Activated effector memory CD4-positive, alpha-beta T cell treated with Interleukin-2 at 50 U/mL for 16 hours (primary cell): ENCODE measurements around the gene DMAP1.

Experiments
- DNase-seq: peaks from one replicate; pipeline ENCODE4 v3.0.0-alpha.2; 2020

Gene DMAP1

DNA sequence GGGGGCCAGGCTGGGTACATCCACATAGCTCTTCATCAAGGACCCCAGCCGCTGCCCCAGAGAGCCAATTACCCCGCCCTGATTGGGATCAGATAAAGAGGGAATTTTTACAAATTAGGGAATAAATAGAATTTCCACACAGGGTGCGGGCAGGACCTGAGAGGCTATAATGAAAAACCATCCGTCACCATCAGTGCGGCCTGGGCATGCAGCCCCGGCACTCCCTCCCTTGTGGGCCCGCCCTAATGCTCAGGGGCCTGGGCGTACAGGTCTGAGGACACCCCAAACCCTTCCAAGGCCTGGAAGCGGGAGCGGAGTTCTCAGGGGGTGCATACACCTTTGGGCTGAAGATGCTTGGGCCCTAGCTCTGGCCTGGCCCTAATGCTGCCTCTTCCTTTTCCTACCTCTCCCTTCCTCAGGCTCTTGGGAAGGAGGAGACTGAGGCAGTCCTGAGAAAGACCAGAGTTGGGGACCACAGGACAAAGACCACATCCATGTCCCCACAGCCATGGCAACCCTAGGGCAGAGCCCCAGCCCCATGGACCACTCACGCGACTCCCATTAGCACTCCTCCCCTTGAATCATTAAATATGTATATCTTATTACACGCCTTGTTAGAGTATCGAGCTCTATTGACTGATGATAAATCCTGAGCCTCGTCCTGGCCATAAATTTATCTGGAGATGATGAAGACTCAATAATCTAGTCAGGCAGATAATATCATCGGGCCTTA lies 16.3 kb downstream of the DMAP1 start:
- DNase-seq: no peak

DNA sequence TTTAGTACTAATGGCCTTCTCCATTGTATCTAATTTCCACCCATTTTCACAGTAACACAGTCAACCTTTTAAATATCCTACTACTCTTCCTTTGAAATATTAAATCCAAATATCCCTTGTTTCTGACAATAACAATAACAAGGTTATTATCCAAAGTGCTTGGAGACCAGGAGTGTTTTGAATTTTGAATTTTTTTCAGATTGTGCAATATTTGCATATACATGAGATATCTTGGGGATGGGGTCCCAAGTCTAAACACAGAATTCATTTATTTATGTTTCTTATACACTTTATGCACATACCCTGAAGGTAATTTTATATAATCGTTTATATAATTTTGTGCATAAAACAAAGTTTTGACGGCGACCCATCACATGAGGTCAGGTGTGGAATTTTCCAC lies 17.5 kb downstream of the DMAP1 start:
- no peak for DNase-seq

DNA sequence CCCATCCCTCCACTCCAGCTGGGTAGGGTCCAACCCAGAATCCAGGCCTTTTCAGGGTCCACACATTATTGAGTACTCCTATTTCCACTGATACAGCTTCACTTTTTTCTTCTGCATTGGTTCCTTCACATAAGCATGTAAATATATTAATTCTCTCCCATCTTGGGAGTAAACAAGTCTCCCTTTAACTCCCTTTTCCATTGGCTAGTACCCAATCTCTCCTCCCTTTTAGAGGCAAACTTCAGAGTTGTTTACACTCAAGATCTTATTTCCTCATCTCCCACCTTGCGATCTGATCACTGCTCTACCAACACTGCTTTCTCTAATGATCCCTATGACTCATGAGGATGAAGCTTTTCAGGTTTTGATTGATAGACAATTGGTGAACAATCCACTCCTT lies 20.3 kb downstream of the DMAP1 start:
- DNase-seq: no peak

DNA sequence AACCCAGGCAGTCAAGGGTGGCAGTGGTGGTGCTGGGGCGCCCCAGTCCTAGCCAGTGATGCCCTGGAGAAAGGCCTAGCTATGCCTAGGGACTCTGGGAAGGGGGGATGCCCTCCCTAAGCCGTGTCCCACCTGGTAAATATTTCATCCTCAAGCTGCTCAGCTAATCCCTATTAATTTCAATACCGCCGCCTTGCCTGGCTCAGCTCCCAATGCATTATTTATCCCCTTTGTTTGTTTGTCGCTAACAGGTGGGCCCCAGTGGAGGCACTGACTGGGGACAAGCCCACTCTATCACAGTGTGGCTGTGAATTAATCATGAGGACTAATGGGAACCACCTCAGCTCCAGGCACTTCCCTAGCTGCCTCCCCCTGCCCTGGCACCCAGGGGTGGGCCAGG lies 22.5 kb downstream of the DMAP1 start:
- DNase-seq: no peak

DNA sequence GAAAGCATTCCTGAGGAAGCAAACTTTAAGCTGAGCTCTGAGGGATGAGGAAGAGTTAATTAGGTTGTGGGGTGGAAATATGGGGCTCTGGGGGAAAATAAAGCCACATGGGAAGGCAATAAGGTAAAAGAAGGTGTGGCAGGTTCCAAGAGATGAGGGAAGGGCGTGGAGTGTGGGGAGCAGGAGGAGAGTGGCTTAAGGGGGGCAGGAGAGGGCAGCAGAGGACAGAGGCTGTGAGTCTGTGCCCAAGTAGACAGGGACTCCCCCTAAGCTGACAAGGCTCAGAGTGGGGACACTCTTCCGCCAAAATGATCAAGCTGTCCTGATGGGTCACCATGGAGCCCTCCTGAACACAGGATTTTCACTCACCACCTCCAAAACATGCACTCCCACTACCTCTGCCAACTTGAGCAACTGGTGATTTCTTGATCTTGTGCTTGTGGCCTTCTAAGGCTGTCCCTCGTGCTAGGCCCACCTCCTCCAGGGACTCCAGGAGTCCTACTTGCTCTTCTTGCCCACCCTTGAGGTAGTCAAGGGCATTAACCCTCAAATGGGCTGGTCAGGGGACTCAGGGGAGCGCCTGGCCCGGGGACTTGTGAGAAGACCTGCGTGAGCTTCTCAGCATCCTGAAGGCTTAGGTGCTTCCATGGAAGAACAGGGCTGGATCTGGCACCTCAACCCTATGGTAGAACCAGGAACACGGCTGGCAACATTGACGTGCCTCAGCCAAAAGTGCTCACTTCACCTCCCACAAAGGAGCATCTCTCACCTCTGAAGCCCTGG lies 23.4 kb downstream of the DMAP1 start:
- no peak for DNase-seq

DNA sequence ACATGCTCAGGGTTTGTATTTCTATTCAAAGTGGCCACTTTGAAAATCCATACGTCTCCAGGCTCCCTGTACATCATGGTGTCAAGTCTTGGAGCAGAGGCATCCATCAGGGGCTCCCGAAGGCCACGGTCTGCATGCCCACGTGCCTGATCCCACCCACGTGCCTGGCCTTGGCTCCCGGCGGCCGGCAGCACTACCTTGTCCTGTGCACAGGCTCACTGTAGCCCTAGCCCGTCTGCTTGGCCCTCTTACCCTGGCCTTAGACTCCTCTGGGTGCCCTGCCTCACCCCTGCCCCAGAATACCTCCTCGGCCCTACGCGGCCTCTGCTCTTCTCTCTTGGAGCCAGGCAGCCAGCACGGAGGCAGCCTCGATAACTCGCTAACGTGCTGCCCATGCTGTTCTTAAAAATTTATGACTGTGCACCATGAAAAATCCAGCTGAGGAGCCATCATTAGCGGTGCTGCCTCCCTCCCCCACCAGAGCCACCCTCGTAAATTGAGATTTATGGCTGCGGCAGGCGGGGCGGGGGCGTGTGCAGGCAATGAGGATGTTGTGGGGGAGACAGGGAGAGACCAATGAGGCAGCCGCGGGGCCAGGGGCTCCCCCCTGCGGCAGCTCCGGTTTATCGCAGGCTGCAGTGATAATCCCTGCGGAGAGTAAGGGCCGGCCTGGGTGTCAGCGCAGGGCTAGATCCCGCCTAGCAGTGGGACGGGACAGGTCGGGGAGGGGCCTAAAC lies 24.6 kb downstream of the DMAP1 start:
- DNase-seq: no peak

DNA sequence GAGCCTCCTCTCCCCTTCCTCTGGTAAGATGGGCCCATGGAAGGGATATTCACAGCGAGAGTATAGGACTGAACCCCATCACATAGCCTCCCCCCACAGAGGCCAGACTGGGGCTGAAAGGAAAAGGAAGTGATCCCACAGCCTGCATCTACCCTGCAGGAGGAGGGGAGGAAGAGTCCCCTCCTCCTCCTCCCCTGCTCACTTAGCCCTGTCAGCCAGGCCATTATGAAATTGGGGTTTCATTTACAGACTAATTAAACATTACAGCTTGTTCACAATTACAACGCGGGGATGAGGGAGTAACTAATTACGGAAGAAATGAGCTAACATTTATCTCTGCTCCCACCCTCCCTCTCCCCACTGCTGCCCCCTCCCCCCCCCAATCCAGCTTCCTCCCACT lies 25.4 kb downstream of the DMAP1 start:
- DNase-seq: no peak

DNA sequence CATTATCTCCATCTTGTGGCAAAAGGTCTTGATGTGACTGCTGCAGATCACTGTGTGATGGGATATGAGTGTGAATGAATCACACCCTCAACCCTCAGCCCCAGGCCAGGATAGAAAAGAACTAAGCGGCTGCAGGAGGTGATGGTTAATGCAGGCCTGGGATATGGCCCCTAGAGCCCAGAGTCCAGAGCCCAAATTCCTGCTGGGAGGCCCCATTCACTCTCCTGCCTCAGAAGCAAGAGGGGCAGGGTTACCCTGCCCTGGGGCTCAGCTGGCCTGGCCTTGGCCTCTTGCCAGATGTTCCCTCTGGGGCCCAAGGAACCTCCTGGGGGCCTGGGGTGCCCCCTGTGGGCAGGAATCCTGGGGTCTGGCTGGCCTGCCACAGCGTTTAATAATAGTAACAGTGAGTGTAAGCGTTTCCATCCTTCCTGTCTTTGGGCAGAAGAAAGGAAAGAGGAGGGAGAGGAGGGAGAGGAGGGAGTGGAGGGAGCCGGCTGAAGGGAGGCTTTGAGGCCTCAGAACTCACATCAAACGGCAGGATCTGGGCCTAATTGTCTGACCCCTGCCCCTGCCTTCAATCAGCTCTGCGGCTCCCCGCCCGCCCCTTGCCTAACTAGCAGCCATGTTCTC lies 26.2 kb downstream of the DMAP1 start:
- DNase-seq: no peak

DNA sequence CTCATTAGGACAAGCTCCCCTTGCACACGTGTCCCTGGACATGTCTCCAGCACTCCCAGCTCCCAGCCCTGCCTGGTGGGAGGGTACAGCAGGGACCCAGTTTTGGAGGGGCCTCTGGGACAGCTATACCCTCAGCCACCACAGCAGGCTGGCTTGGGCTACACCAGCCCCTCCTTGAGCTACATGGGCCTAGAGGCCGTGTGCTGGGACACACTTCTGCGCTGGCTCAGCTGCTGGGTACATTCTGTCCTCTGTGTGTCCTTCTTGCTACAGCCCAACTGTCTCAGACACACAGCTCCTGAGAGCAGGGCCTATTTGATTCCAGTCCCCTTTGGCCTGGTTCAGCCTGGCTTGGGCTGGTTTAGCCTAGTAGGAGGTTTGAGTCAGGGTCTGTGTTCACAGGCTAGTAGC lies 26.7 kb downstream of the DMAP1 start:
- no peak for DNase-seq

DNA sequence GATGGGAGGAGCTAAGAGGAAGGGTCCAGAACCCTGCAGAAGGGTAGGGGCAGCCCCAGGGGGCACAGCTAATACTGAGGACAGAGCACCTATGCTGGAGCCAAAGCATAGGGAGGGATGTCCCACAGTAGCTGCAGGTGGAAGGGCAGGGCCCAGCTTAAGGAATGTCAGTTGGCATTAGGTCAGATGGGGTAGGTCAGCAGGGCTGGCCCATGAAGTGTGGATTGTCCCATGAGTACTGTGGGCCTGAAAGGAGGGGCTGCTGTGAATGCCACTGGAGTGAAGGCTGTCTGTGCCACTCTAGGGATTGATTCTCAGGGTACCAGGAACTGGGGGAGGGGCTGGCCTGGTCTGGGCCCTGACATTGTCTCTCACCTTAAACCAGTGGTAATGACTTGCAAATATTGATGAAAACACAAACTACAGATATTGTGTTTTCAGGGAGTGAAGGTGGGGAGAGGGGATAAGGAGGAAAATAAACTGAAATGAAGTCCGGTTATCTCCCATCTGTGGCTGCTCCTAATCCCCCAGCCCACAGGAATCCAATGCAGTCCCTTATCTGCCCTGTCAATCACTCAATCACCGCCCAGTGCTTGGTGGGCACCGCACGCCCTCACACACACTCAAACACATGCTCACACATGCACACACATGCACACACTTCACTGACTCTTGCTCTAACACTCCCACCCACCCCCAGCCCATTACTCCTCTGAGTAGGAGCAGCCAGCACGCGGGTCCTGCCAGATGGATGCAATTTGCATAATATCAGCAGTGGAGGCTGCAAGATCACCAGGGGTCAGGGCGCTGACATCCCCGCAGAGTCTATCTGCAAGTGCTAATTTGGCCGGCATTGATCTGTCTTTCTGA lies 27.8 kb downstream of the DMAP1 start:
- no peak for DNase-seq

DNA sequence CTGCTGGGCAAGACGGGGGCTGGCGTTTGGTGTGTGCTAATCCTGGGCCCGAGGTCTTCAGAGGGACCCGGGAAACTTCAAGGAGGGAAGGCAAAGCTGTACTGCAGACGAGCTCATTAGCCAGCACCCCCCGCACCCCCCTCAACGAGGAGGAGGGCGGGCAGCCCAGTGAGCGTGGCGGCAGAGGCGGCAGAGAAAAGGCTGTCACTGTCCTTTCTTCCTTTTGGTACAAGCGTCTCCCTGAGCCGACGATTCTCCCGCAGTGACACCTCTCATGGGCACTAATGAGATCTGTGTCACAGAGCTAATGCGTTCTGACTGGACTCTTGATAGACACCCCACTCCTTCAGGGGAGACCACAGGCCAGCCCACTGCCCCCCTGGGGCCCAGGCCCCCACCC lies 29.5 kb downstream of the DMAP1 start:
- no peak for DNase-seq

DNA sequence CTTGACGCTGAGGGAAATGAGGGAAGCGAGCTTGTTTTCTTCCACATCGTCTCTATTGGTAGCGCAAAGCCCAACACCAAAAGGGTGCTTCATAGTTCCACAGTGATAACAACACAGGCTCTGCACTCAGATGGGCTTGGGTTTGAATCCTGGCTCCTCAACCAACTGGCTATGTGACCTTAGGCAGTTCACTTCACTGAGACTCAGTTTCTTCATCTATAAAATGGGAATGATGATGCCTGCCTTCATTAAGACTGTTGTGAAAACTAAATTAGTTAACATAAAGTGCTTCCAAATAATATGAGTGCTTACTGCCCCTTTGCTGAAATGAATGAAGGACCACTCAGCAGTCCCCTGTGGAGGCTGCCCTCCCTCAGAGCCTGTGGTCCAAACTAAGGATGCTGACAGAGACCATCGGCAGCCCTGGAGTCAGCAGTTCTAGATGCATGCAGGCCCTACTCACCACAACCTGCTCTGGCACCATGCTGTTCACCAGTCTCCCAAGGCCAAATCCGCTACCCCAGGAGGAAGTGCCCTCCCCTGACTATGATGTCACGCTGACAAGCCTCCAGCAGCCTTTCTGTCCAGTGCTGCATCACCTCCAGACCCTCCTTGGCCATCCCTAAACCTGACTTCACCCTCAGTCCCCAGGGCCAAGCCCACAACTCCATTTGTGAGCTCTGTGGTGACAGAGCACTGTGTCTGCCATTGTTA lies 30.7 kb downstream of the DMAP1 start:
- no peak for DNase-seq

DNA sequence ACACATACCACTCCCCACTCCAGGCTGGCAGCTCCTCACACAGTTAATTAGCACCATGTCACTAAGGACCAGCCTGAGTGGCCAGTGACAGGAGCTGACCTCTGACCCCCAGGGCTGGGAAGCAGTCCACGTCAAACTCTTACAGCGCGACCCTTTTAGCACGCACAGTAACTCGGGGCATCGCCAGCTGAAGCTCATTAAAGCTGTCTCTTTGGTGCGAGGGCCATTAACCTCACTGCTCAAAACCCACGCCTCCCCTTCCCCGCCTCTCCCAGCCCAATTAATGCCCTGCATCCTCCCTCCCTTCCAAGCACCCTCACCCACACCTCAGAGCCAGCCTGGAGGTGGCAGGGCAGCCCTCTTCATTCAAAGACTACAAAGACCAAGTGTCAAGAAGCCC lies 31.7 kb downstream of the DMAP1 start:
- no peak for DNase-seq

DNA sequence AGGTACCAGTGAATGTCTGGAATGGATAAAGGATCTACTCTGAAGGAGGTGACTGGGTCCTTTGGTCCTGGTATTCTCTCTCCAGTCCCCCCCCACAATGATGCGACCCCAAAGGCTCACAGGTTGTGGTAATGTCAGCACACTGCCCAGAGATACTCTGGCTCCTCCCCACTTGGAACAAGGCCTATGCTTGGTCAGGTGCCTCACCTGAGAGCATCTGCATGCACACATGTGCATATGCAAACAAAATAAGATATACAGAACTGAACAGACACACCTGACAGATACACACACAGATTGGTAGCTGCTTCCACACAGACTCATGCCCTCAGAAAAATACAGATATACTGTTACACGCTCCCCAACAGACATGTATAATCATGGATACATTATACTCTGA lies 33.5 kb downstream of the DMAP1 start:
- no peak for DNase-seq

DNA sequence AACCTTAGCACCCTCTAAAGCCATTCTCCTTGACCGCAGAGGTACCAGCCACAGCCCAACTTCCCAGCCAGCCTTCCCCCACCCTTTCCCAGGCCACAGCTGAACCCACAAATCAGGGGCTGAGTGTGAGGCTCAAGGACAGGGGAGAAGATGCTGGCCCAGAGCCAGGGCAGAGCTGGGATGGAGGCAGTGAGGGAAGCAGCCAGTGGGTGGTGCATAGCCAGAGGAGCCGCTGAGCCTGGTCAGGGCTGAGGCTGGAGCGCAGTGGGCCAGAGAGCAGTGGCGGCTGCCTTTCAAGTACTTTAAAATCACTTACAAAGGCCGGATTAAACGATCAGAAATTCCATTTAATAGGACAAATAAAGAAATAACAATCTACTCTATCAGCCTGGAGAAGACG lies 36.3 kb downstream of the DMAP1 start:
- DNase-seq: no peak

DNA sequence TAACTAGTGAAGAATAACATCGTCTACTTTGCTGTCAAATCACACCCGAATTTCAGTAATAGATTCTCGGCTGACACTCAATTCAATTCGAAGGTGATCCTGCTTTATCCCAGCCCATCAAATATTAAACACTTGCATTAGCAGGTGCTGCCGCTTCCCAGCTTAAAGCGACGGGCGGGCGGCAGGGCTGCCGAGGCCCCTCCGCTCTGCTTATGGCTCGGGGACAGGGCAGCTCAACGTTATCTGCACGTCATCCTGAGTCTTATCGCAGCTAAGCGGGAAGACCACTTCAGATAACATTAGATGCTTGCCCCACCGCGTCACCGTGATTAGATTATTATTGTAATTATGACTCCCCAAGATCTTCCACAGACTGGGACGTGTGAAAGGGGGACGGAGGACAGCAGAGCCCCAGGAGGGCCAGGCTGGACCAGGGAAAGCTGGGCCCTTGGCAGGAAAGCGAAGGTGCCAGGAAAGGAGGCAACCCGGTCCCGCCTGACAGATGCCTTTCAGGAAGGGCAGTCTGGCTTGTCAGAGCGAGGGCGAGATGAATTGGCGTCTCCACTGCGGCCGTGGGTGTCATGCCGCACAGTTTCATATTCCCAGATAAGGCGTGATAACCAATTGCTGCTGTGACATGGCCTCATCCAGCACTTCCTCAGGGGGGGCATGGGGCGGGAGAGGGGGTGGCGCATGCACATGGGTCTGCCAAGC lies 37.0 kb downstream of the DMAP1 start:
- DNase-seq: no peak

DNA sequence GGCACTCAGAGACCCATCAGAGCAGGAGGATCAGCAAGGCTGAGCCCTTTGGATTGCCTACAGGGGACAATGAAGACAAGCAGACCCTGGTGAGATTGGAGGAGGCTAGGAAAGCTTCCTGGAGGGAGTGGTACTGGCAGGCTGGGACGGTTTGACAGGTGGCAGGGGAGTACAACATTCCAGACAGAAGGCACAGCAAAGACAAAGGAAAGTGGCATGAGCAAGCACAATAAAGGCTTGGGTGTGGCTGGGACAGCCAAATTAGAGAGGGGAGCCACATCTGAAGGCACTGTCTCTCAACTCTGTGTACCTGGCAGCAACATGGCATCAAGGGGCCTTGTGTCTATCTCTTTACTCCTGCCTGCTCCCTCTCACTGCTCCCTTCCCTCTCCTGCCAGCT lies 38.2 kb downstream of the DMAP1 start:
- DNase-seq: no peak

DNA sequence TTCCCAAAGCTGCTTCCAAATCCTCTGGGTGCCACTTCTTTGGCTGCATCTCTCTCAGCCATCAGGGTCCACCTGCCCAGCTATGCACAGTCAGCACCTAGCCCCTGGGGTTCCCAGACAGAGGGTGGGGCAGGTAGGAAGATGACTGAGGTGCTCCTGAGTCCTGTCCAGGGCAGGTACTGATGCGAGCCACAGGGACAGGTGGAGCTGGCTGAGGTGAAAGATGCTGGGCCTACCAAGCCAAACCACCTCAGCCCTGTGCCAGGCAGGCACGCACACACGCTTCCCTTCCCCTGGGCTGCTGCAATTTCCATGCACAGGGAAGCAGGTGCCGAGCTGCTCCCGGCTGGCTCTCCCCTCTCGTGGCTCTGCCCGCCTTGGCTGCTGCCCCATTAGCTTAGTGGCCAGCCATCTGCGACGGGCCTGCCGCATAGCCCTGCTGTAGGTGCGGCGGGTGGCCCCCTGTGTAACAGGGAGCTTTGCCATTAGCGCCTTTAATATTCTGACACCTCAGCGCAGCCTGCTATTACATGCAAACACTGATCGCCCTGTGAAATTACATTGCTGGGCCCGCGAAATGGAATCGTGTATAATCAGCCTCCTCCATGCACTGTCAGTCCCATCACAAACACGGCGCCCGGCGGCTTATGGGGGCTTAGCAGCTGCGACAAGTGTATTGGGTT lies 38.9 kb downstream of the DMAP1 start:
- DNase-seq: no peak

DNA sequence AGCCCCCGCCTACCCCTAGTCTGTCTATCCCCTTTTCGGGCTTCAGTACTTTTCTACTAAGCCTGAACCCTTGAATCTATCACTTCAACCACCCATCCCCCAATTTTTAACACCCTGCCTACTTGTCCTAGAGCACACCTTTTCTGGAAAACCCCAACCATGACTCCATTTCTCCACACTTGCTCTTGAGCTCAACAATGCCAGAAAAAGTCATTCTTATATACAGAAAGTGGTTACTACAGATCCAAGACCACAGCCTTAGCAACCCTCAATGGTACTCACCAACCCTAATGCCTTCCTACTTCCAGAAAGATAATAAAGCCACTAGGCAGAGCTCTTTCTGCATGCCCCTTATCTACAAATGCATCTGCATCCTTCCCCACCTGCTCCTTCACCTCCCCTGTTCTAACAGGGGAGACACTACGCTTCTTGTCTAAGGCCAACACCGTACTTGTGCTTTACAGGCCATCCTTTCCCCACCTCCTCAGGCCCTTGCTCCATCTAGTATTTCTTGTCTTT lies 41.2 kb downstream of the DMAP1 start:
- DNase-seq: no peak
